Measurements from ENCODE around the gene UBE3B.

Gene UBE3B

DNA sequence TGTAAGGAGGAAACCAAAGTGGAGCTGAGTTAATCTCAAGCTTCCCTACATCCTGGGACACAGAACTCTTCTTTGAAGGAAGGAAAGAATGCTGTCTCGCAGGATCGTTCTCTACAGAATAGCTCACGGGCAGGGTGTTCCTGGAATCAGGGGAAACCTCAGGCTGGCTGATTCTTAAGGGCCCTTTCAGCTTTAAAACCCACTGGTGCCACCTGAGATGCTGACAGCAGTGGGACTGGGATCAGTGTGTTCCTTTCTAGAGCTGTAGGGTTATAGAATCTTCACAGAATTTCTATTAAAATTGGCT is 47.8 kb downstream of the UBE3B start:
- no peak for DNase-seq (ENCODE audit: low read depth in 4 of 4, low spot score in 1 of 4)

DNA sequence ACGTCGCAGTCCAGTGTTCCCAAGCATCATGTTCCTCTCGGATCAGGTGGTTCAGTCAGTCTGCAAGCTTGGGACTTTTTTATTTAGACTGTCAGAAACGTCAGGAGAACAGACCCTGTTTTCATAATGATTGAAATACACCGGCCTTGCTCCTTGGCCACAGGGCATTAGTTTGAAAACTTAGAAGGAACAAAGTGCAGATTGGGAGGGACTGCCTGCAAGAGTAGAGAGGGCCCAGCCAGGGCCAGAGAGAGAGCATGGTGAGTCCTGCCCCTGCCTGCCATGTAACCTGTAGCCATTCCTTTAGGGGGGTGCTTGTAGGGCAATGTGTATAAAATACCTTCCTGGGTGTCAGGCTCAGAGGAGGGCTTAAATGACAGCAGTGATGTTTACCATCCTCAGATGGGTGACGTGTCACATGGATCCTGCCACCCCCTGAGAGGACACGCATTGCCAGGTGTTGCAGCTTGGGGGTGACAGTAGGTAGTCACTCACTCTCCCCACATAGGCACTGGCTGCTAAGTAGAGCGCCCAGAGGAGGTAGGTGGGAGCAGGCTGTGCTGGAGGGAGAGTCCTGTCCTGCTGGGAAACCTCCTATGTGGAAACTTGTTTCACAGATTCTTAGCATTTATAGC is 50.2 kb downstream of the UBE3B start:
- no peak for DNase-seq (ENCODE audit: low read depth in 4 of 4, low spot score in 1 of 4)

DNA sequence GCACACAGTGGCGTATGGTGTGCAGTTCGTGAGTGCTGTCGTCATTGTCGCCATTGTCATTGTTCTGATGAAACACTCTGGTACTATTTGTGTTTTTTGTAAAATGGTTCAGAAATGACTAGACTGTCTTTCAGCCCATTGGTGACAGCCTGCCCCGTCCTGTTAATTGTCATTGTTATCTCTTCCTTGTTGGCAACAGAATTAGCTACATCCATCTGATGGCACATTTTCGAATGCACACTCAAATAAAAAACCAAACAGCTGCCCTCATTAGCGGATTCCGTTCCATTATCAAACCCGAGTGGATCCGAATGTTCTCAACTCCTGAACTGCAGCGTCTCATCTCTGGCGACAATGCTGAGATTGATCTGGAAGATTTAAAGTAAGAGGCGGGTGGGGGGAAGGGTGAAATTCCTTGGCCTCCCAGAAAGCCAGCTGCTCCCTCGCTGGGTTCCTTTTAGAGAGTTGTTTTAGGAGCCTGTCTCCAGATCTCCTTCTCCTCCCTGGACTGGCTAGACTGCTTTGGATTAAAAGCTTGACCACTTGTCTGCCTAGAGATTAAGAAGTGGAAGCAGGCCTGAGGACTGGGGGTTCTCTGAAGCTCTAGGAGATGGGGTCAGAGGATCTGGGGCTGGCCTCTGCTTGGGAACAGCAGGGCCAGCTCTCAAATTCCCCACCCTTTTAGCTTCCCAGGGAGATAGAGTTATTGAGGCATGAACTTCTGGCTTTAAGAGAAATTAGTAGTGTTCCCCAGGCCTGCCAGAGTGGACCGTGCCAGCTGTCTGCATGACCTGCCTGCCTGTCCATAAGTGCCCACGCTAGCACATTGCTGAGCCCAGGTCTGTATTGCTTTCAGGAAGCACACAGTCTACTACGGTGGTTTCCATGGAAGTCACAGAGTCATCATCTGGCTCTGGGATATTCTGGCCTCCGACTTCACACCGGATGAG is 52.5 kb downstream of the UBE3B start:
- no peak for DNase-seq (ENCODE audit: low read depth in 4 of 4, low spot score in 1 of 4)

DNA sequence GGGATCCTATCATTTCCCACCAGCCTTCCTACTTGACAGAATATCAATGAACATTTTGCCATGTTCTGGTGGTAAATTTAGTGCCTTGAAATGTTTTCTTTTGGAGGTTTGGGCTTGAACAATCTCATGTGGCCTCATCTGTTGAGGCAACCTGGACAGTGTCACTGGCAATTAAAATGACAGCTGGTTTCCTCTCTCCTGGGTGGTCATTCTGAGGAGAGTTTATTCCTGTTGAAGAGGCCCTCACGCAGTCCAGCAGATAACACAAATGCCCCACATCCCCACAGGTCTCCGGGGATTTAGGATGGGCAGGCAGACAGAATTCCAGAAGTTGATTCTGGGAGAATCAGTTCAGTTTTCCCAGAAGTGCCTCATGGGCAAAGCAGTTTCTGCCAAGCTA is 54.0 kb downstream of the UBE3B start:
- DNase-seq (ENCODE audit: low read depth in 4 of 4, low spot score in 1 of 4), result no peak

DNA sequence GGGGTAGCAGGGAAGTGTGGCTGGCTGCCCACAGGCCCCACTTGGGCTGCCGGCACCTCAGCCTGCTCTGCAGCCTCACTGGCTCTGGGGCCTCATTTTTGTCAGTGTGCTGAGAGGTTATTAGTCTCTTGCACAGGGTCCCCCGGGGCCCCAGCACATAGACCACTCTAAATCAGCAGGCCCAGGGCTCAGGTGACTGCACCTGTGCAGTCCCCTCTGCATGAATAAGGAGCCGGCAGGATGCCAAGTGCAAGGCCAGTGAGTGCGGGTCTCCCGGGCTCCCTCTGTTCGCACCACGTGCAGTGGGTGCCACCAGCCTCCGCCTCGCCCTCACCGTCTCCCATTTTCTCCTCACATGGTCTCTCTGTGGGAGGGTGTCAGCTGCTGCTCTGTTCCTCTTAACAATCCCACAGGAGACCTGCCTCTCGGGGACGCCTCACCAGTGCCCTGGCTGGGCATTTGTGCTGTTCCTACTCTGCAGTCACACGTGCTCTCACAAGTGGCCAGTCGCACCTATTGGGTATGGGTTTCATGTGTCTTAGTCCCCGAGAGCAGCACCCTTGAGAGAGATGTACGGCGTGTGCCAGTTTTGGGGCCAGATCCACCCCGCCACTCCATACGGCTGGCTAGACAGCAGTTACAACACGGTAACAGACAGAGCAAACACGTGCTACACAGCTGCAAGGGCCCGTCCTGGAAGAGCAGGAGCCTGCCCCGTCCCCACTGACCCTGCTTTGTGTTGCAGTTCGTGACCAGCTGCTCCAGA is 55.5 kb downstream of the UBE3B start:
- no peak for DNase-seq (ENCODE audit: low read depth in 4 of 4, low spot score in 1 of 4)

DNA sequence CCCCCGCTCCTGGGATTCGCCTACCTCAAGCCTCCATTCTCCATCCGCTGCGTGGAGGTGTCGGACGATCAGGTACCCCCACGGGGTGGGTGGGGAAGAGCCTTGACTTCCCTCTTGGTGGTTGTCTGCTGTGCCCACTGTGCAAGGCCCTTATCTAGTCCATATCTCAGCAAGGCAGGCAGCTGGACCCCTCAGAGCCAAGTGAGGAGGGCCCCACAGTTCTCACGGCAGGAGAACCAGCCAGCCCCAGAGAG is 56.0 kb downstream of the UBE3B start:
- no peak for DNase-seq (ENCODE audit: low read depth in 4 of 4, low spot score in 1 of 4)

DNA sequence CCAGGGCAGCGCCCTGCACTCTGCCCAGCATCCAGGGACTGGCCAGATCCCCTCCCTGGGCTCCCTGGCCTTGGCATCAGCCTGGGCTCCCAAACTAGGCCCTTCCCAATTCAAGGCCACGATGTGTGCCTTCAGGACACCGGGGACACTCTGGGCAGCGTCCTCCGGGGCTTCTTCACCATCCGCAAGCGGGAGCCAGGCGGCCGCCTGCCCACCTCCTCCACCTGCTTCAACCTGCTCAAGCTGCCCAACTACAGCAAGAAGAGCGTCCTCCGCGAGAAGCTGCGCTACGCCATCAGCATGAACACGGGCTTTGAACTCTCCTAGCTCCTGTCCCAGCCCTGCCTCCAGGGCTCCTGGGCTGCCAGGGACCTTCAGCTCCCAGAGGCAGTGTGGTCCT is 57.0 kb downstream of the UBE3B start:
- no peak for DNase-seq (ENCODE audit: low read depth in 4 of 4, low spot score in 1 of 4)

DNA sequence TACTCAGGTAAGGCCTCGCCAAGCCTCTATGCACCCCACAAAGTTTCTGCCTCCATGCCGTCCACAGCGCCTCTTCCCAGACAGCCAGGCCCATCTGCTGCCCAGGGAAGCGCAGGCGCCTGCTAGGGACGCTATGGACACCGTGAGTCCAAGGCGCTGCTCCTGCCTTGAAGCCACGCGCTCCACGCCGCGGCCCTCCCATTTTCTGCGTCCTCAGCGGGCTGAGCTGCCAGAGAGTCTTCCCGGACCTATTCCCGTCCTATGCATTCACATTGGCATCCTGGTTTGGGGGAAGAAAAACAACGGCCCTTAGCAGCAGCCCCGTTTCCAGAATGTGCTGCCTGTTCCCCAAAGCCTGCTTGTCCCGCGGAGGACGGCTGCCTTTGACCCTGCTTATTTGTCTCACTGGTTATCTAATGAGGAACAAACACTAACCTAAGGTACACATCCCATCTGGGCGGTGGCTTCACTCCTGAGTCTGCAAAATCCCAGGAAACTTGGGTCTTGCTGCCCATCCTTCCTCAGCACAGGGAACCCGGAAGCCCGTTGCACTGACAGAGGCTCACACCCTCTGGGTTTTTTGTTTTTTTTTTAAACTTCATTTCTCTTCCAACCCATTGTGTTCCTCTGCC is 57.9 kb downstream of the UBE3B start:
- DNase-seq (ENCODE audit: low read depth in 4 of 4, low spot score in 1 of 4), result no peak

DNA sequence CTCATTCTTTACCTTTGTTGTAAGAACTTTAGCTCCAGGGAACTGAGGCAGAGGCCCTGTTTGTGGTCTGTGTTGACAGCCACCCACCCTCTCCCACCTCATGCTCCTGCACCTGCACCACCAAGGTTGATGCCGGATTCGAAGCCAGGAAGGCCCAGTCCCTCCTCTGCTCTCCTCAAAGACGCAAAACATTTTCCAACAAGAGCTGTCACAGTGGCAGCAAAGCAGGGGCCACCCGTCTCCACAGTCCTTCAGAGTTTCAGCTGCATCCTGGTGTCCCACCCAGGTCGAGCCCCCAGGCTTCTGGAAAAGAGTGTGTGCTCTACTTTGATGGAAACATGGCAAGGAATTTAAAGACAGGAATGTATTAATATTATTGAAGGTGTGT is 58.4 kb downstream of the UBE3B start:
- no peak for DNase-seq (ENCODE audit: low read depth in 4 of 4, low spot score in 1 of 4)

DNA sequence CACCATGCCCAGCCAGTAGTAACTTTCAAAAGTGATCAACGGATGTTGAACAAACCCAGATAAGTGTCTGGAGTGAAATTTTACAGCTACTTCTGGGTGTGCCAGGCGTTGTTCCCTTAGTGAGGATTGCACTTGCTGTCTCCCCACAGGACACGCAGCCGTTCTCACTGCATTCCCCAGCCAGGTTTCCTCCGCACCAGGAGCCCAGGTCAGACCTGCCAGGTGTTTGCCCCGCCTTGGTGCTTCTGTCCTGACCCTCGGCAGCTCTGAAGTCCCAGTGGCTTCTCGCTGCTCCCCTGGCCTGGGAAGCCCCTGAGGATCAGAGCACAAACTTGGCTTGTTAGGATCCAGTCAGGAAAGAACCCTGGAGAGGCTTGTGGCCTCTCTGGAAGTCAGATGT is 59.7 kb downstream of the UBE3B start:
- no peak for DNase-seq (ENCODE audit: low read depth in 4 of 4, low spot score in 1 of 4)

DNA sequence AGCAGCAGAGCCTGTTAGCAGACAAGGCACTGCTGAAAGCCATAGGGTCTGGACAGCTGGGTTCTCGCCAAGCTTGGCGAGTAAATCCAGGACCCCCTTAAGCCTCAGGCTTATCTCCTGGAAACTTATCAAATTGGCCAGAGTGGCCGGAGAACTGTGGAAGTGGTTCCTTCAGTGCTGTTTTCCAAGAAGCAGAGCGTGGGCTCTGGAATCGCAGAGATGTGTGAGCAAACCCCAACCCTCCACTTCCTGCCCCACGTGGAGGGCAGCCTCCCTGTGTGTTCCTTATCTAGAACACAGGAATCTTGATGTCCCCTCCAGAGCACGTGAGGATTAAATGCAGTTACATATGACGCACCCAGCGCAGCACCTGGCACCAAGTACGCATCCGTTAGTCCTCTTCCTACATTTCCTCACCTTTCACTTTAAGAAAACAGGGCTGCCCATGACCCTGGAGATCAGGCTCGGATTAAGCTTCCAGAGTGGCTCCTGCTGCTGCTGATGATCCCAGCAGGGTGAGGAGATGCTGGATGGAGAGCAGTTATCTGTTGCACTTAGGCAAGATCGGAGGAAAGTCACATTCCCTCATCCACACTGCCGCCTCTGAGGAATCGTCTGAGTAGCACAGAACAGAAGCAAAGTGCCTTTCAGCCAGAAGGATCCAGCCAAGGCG is 60.9 kb downstream of the UBE3B start:
- DNase-seq (ENCODE audit: low read depth in 4 of 4, low spot score in 1 of 4), result no peak

DNA sequence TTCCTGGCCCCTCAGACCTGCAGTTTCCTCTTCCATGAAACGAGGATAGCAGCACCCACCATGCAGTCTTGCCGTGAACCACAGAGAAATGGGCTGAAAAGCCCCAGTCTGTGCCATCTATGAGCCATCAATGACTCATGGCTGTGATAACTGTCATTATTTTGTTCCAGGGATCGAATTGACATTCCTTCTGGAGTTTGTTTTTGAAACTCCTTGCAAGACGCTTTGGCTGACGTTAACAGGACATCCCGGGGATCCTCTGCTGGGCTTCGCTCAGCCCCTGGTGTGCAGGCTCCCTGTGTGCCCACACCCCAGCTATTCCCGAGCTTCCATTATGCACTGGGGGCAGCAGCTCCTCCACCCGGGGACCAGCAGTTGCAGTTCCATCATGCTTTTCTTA is 62.1 kb downstream of the UBE3B start:
- no peak for DNase-seq (ENCODE audit: low read depth in 4 of 4, low spot score in 1 of 4)

DNA sequence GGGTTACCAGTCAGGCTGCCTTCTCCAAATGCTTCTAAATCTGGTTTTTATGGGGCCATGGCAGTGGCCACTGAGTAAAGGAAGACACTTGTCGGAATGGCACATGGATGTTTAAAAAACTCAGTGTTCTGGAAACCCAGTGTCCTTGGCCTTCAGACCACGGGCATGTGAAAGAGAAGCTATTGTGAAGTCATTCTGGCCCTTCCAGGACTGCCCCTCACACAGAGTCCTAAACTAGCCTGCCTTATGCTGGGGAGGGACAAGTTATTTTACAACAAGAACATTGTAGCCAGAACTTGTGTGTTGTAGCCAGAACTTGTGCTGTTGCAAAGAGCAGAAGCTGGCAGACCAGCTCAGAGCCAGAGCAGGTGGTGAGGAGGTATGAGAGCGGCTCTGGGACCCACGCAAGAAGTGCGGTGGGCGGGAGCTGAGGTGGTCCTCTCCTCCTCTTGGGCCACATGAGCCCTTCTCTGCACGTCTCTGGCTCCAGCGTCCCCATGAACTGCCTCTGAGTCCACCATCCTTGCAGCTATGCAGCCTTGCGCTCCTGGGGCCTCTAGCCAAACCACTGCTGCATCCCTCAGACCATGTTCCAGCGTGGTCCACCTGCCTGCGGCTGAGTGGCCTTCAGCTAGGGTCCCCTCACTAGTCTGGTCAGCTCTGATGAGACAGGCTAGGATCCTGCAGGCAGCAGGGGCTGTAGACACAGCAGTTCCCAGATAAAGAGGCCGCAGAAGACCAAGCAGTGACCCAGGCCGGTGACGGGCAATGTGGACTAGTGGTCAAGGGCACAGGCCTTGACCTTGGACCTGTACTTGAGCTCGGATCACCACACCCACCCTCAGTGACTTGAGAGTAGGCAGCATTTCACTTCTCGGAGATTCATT is 63.3 kb downstream of the UBE3B start:
- DNase-seq (ENCODE audit: low read depth in 4 of 4, low spot score in 1 of 4), result no peak

DNA sequence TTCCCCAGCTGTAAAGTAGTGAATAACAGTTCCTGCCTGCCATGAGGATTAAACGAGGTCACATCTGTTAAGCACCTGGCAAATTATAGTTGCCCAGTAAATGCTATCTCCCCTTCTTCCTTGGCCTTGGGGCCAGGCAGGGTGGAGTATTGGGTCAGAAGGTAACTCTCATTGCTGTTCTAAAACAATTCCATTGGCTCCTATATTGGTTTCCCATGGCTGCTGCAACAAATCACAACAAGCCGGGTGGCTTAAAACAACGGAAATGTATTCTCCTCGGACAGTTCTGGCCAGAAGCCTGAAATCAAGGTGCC is 63.9 kb downstream of the UBE3B start:
- no peak for DNase-seq (ENCODE audit: low read depth in 4 of 4, low spot score in 1 of 4)

DNA sequence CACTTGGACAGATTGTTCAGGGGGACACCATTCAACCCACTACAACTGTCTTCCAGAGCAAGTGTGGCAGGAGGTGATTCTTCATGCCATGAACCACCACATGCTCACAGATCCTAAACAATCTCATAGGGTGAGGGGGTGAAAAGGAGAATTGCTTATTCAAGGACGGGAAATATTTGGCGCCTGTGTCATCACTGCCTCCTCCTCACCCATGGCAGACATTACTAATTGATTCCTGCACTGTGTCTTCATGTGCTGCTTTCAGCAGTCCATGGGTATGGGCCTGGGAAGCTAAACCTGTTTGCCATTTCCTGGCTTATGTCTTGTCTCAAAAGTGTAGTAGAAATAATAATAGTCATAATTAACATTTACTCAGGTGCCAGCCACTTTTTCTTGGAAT is 64.6 kb downstream of the UBE3B start:
- DNase-seq (ENCODE audit: low read depth in 4 of 4, low spot score in 1 of 4), result no peak

DNA sequence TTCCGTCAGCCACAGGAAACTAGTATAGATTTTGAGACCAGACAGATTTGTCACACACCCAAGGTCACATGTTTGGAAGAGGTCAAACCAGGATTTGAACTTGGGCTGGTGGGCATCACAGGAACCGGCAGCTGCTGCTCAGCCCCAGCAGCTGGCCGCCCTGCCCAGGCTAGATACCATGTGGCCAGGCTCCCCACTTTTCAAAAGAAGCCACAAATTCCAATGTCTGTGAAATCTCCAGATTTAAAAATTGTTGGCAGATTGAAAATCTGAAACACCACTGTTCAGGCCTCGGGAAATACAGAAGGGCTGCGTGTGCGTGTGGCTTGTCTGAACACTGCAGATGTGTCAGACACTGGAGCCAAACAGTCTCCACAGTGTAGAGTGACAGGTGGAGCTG is 65.4 kb downstream of the UBE3B start:
- no peak for DNase-seq (ENCODE audit: low read depth in 4 of 4, low spot score in 1 of 4)

DNA sequence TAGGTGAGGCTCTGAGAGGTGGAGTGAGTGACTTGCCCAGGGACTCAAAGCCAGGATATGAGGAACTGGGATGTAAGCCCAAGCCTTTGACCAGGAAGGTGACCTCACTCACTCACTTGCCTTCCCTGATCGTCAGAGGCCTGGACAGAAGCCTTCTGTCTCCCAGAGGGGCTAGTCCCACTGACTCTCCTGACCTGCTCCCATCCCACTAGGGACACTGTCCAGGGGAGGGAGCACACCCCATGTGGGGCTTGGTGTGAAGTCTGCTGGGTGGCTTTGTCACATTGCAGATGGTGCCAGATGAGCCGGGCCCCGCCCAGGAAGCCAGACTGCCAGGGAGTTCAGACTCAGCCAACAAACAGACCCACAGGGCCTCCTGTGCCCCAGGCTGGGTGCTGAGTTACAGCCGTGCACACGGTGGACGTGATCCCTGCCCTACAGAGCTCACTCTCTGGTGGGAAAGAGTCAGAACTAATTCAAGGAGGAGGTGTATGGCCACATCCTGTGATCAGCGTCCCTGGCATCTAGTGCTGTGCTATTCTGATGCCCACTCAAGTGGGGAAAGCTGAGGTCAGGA is 67.6 kb downstream of the UBE3B start:
- no peak for DNase-seq (ENCODE audit: low read depth in 4 of 4, low spot score in 1 of 4)

DNA sequence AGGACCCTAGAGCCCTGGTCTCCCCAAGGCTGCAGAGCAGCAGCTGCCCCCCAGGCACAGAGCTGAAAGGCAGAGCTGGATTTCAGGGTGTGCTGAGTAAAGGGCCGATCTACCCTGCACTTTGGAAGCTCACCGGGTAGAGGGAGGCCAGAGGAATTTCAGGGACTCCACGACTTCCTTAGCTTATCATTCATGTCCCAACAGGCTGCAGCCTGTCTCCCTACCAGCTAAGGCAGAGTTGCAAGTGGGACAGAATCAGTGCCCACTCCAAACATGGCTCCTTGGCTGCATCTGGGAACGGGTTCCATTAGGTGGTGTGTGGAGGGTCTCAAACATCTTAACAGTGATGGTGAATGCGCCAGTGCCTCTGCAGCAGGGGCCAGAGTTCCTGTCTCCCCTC is 68.4 kb downstream of the UBE3B start:
- no peak for DNase-seq (ENCODE audit: low read depth in 4 of 4, low spot score in 1 of 4)

DNA sequence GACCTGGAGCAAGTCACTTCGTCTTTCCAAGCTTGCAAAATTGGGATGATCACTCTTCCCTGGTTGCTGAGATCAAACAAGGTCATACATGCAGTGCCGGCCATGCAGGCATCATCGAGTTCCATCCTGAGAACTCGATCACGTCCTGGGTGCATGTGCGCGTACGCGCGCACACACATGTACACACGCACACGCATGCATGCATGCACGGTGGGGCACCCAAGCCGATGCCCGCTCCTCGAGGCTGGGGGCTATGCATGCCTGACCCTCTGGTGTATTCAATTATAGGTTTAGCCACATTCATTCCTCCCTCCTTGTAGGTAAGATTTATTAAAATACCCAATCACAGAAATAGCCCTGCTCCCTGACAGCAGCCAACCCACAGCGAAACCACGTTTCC is 69.9 kb downstream of the UBE3B start:
- no peak for DNase-seq (ENCODE audit: low read depth in 4 of 4, low spot score in 1 of 4)

DNA sequence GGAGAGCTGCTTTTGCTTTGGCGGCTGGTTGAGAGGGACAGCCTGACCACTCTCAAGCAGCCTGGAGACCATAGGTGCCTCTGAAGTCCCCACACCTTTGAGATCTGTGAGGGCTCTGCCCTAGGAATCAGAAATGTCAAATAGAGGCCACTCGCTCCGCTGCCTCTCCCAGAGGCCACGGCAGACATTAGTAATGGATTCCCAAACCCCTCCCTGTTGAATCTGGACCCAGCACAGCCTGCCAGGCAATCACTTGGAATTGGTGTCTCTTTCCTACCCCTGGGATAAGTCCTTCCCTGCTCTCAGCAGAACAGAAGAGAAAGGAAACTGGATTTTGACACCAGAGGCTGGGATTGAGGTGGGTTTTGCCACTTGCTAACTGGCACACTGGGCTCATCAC is 70.8 kb downstream of the UBE3B start:
- no peak for DNase-seq (ENCODE audit: low read depth in 4 of 4, low spot score in 1 of 4)
